CD14-positive monocyte (primary cell): ENCODE data around the gene CXCR5. TPM values are rescaled to one million over a fixed set of nuclear protein-coding genes. Genes with fewer than 3 reads are reported as not detected.

Source experiments
- DNase-seq, 3 donors: peaks; one replicate each; pipeline ENCODE4 v3.0.0-alpha.2; 2011 to 2022
- H2AFZ ChIP-seq: 2 replicates; pipeline ENCODE4 v1.6.0; 2012; ENCODE audit warnings: mild to moderate bottlenecking, low read depth, low read length, inconsistent platforms; ENCODE audit not compliant: insufficient read depth, poor library complexity, severe bottlenecking
- H3K27ac ChIP-seq, 2 donors: 1 replicate in 1 of 2; 2 replicates in 1 of 2; pipeline ENCODE4 v1.5.1; 2012 to 2013; ENCODE audit warnings: low read length in 2 of 2, control low read depth in 1 of 2, inconsistent platforms in 1 of 2, low read depth in 1 of 2, mild to moderate bottlenecking in 1 of 2
- H3K27me3 ChIP-seq, 2 donors: one replicate each; pipeline versions ENCODE4 v1.6.0 to v1.6.1; 2011 to 2013; ENCODE audit warnings: low read length in 2 of 2; ENCODE audit not compliant: control insufficient read depth in 2 of 2, insufficient read depth in 2 of 2
- H3K36me3 ChIP-seq, 2 donors: replicated peaks in 1 of 2; 1 replicate in 1 of 2; 2 replicates in 1 of 2; pipeline versions ENCODE4 v1.5.1 to v1.6.1; 2012 to 2013; ENCODE audit warnings: low read length in 2 of 2, control low read depth in 1 of 2, inconsistent platforms in 1 of 2, mild to moderate bottlenecking in 1 of 2; ENCODE audit not compliant: insufficient read depth in 2 of 2, control insufficient read depth in 1 of 2
- H3K4me1 ChIP-seq, 2 donors: 1 replicate in 1 of 2; 2 replicates in 1 of 2; pipeline versions ENCODE4 v1.5.1 to v1.6.1; 2012 to 2013; ENCODE audit warnings: low read length in 2 of 2, control low read depth in 1 of 2, inconsistent platforms in 1 of 2, mild to moderate bottlenecking in 1 of 2, moderate library complexity in 1 of 2; ENCODE audit not compliant: insufficient read depth in 2 of 2, control insufficient read depth in 1 of 2
- H3K4me2 ChIP-seq: replicated peaks from 2 replicates; pipeline ENCODE3; 2012; ENCODE audit warnings: low read length, moderate library complexity, mild to moderate bottlenecking; ENCODE audit not compliant: poor library complexity, severe bottlenecking; ENCODE audit errors: extremely low read depth
- H3K4me3 ChIP-seq, 3 experiments: fragments of 200-600 bp in 1 of 3; sonication (generic) in 1 of 3; replicated peaks in 1 of 3; 1 replicate in 2 of 3; 2 replicates in 1 of 3; pipeline ENCODE4 v1.5.1; 2011 to 2013; ENCODE audit warnings: low read length in 3 of 3, mild to moderate bottlenecking in 3 of 3, control low read depth in 2 of 3, low read depth in 2 of 3, inconsistent platforms in 1 of 3, moderate library complexity in 1 of 3
- H3K79me2 ChIP-seq: 2 replicates; pipeline ENCODE4 v1.6.0; 2012; ENCODE audit warnings: mild to moderate bottlenecking, control low read depth, inconsistent platforms, low read length, moderate library complexity; ENCODE audit not compliant: insufficient read depth
- H3K9ac ChIP-seq: 2 replicates; pipeline ENCODE4 v1.6.0; 2017; ENCODE audit warnings: low read length, mild to moderate bottlenecking; ENCODE audit not compliant: insufficient read depth, poor library complexity, severe bottlenecking
- H3K9me3 ChIP-seq, 2 donors: replicated peaks in 1 of 2; 1 replicate in 1 of 2; 2 replicates in 1 of 2; pipeline versions ENCODE4 v1.5.1 to v1.6.1; 2012 to 2013; ENCODE audit warnings: low read length in 2 of 2, control low read depth in 1 of 2; ENCODE audit not compliant: control insufficient read depth in 1 of 2, insufficient read depth in 1 of 2
- H4K20me1 ChIP-seq: 2 replicates; pipeline ENCODE4 v1.6.0; 2012; ENCODE audit warnings: mild to moderate bottlenecking, low read length, control low read depth, moderate library complexity; ENCODE audit not compliant: insufficient read depth
- H3K27ac Mint-ChIP-seq, 7 donors: one replicate each; pipeline ENCODE4 v1.8.0; 2020; ENCODE audit warnings: mild to moderate bottlenecking in 7 of 7, mixed read lengths in 7 of 7, moderate library complexity in 6 of 7, inconsistent platforms in 2 of 7
- H3K27me3 Mint-ChIP-seq, 3 donors: one replicate each; pipeline ENCODE4 v1.8.0; 2021 to 2022; ENCODE audit warnings: low read depth in 3 of 3, mild to moderate bottlenecking in 3 of 3, mixed read lengths in 3 of 3, moderate library complexity in 3 of 3, inconsistent platforms in 1 of 3
- H3K36me3 Mint-ChIP-seq, 2 donors: one replicate each; pipeline ENCODE4 v1.8.0; 2020; ENCODE audit warnings: mixed read lengths in 2 of 2, inconsistent platforms in 1 of 2, mild to moderate bottlenecking in 1 of 2
- H3K4me1 Mint-ChIP-seq: one replicate; pipeline ENCODE4 v1.8.0; 2020; ENCODE audit warnings: mild to moderate bottlenecking, mixed read lengths
- H3K4me3 Mint-ChIP-seq, 2 donors: one replicate each; pipeline ENCODE4 v1.8.0; 2020; ENCODE audit warnings: mild to moderate bottlenecking in 2 of 2, mixed read lengths in 2 of 2, moderate library complexity in 1 of 2
- H3K9me3 Mint-ChIP-seq, 7 donors: one replicate each; pipeline ENCODE4 v1.8.0; 2020 to 2022; ENCODE audit warnings: mixed read lengths in 7 of 7, mild to moderate bottlenecking in 6 of 7, moderate library complexity in 6 of 7, inconsistent platforms in 2 of 7
- CTCF ChIP-seq: fragments of 200-600 bp; IDR thresholded peaks from one replicate; pipeline ENCODE4 v1.8.0; 2022; ENCODE audit warnings: antibody characterized with exemption, mild to moderate bottlenecking
- WGBS: methylation state at CpG from one replicate; pipeline ENCODE4 v1.1.5; 2013; ENCODE audit warnings: missing lambda C conversion rate; ENCODE audit not compliant: insufficient coverage; 5-methylcytosine and 5-hydroxymethylcytosine counted together
- intact Hi-C, 2 donors: fragments of 100-400 bp; cut with micrococcal nuclease; formaldehyde crosslinking; loops; one replicate each; pipeline versions ENCODE4 v1.15.0 to v1.15.1; 2023
- polyA plus RNA-seq, 3 donors: library from polyadenylated mRNA; depleted of rRNA in 1 of 3; unstranded in 2 of 3; stranded (reverse) in 1 of 3; fragments of 300-500 nt in 2 of 3; fragments of >200 nt in 1 of 3; fragmentation: Illumina TruSeq in 2 of 3; gene quantifications; 1 replicate in 2 of 3; 2 replicates in 1 of 3; pipeline ENCODE4 v1.2.3, GENCODE V29; 2012 to 2021

Gene CXCR5
- polyA plus RNA-seq, 3 donors: 0.08 to 0.31 (median 0.09) TPM

GRCh38 chr11:118888398-118888797 lies 4.7 kb downstream of the CXCR5 start:
- H3K9ac ChIP-seq: peak overlapping the region; percentile 30
- WGBS: 95% methylated on average over 5 of the region's 5 CpGs
- peak overlapping the region in 1 of 2 donors; percentile 37 for H3K4me3 Mint-ChIP-seq

GRCh38 chr11:118889797-118890196 lies 6.1 kb downstream of the CXCR5 start:
- no peaks in the 10 kb centered on the region for H4K20me1 ChIP-seq
- Mint-ChIP-seq H3K27me3 (peaks cover 9 to 16% (median 14%) of the 10 kb centered on the region in 3 donors), H3K4me1 (peaks cover 34% of the 10 kb centered on the region), H3K36me3 (peaks cover 0 to 6% of the 10 kb centered on the region in 2 donors), H3K27ac (no peak overlapping the region), H3K9me3 (peaks cover 0 to 2% (median 0%) of the 10 kb centered on the region in 7 donors), H3K4me3 (no peak overlapping the region)
- H2AFZ ChIP-seq: no peak overlapping the region
- H3K36me3 ChIP-seq: no peaks in the 10 kb centered on the region
- WGBS: 98% methylated on average over 5 of the region's 5 CpGs
- H3K9ac ChIP-seq: no peak overlapping the region
- TF ChIP-seq CTCF: no peak
- no peaks in the 10 kb centered on the region for H3K79me2 ChIP-seq
- no peak for DNase-seq
- H3K27me3 ChIP-seq: no peaks in the 10 kb centered on the region
- intact Hi-C loops: no loop called here
- H3K4me1 ChIP-seq: peaks cover 5 to 10% of the 10 kb centered on the region in 2 donors
- H3K4me3 ChIP-seq: no peak overlapping the region
- H3K9me3 ChIP-seq: no peaks in the 10 kb centered on the region
- H3K27ac ChIP-seq: no peak overlapping the region
- no peak overlapping the region for H3K4me2 ChIP-seq

More at GRCh38 chr11:118888398-118888797, 4.7 kb downstream of the CXCR5 start:
- Histone ChIP-seq H3K4me3 (no peak overlapping the region), H3K27me3 (no peaks in the 10 kb centered on the region), H3K4me2 (no peak overlapping the region), H3K9me3 (no peaks in the 10 kb centered on the region), H3K27ac (no peak overlapping the region), H3K36me3 (no peaks in the 10 kb centered on the region), H2AFZ (no peak overlapping the region), H4K20me1 (no peaks in the 10 kb centered on the region), H3K79me2 (no peaks in the 10 kb centered on the region), H3K4me1 (peaks cover 5 to 10% of the 10 kb centered on the region in 2 donors)
- intact Hi-C loops: no loop called here
- no peak for TF ChIP-seq CTCF
- Mint-ChIP-seq H3K4me1 (peaks cover 36% of the 10 kb centered on the region), H3K27me3 (peaks cover 7 to 17% (median 14%) of the 10 kb centered on the region in 3 donors), H3K27ac (peak overlapping the region in 2 of 7 donors; percentile 6 to 26), H3K36me3 (peaks cover 0 to 2% of the 10 kb centered on the region in 2 donors), H3K9me3 (peaks cover 0 to 2% (median 0%) of the 10 kb centered on the region in 7 donors)
- no peak for DNase-seq
